Measurements from ENCODE around the gene MST1. TPM values are rescaled to one million over a fixed set of nuclear protein-coding genes. Genes with fewer than 3 reads are reported as not detected.

MST1 gene
- total RNA-seq, 5 donors from 2014 or later (not counting 1 experiment from before 2014, with no cell fraction given): 9.9 to 16.1 (median 12.6) TPM

DNA sequence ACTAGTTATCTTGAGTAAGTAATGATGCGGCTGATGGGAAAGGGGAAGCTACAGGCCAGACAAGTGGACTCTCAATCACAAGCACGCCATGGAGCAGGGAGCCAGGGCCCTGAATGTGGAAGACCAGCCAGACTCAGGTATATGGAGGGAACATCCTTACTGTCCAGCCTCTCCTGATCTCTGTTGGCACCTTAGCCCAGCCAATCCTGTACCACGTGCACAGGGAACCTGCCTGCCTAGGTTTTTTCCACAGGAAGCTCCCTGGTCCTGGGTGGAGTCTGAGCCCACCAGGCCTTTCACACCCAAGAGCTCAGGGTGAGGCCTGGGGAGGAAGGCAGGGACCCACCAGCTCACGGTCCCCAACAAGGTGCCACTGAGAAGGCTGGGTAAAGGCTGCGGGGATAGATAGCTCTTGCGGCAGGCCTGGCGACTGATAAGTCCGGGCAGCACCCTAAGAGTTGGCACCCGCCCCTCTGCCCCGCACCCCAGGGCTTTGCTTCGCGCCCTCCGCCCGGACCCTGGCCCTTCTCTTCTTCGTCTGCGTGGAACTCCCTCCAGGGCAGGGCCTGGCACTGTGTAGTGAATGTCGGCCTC is 16.1 kb downstream of the MST1 start:
- no peaks in the 10 kb centered on the region for H3K27me3 ChIP-seq (replicated peaks in 1 of 2; ENCODE audit: control insufficient read depth in 2 of 2, extremely low read depth in 1 of 2, insufficient read depth in 2 of 2, low read length in 1 of 2)
- ATAC-seq (replicated peaks in 1 of 4) (no peak), DNase-seq (peak in 2 of 35 experiments; percentile 6 to 12)
- Mint-ChIP-seq H3K4me3 (peak overlapping the region; percentile 87 to 93 (median 90)), H3K36me3 (peaks cover 21% of the 10 kb centered on the region), H3K4me1 (peaks cover 41 to 42% (median 41%) of the 10 kb centered on the region in 3 donors), H3K27ac (peak overlapping the region; percentile 93 to 97), H3K27me3 (no peaks in the 10 kb centered on the region), H3K9me3 (no peaks in the 10 kb centered on the region)
- H3K36me3 ChIP-seq (ENCODE audit: control insufficient read depth in 2 of 2, extremely low read depth in 1 of 2, insufficient read depth in 1 of 2, low read length in 1 of 2): peaks cover 7 to 27% of the 10 kb centered on the region in 2 donors
- POLR2A ChIA-PET: interaction anchor here in 1 of 2 donors (0.7 kb wide), 2 partner anchors 134 to 351 kb away, joined by 3 to 12 read pairs; no protein-coding TSS in a partner anchor
- CTCF ChIA-PET: interaction anchor here (0.6 to 3.3 kb wide), 6 partner anchors 22 to 257 kb away, joined by 3 to 66 read pairs (median 12); no protein-coding TSS in a partner anchor
- H3K4me1 ChIP-seq (ENCODE audit: control insufficient read depth in 1 of 2, extremely low read depth in 1 of 2, insufficient read depth in 2 of 2, low read length in 2 of 2): peaks cover 12 to 41% of the 10 kb centered on the region in 2 experiments
- H3K27ac ChIP-seq (ENCODE audit: low read length): peak overlapping the region; percentile 90
- 14% methylated on average over 17 of the region's 17 CpGs for WGBS (ENCODE audit: insufficient coverage)
- H3K9me3 ChIP-seq: no peaks in the 10 kb centered on the region
- H3K4me3 ChIP-seq (ENCODE audit: control insufficient read depth in 1 of 2, extremely low read depth in 1 of 2, low read length in 1 of 2): peak overlapping the region; percentile 63 to 80

DNA sequence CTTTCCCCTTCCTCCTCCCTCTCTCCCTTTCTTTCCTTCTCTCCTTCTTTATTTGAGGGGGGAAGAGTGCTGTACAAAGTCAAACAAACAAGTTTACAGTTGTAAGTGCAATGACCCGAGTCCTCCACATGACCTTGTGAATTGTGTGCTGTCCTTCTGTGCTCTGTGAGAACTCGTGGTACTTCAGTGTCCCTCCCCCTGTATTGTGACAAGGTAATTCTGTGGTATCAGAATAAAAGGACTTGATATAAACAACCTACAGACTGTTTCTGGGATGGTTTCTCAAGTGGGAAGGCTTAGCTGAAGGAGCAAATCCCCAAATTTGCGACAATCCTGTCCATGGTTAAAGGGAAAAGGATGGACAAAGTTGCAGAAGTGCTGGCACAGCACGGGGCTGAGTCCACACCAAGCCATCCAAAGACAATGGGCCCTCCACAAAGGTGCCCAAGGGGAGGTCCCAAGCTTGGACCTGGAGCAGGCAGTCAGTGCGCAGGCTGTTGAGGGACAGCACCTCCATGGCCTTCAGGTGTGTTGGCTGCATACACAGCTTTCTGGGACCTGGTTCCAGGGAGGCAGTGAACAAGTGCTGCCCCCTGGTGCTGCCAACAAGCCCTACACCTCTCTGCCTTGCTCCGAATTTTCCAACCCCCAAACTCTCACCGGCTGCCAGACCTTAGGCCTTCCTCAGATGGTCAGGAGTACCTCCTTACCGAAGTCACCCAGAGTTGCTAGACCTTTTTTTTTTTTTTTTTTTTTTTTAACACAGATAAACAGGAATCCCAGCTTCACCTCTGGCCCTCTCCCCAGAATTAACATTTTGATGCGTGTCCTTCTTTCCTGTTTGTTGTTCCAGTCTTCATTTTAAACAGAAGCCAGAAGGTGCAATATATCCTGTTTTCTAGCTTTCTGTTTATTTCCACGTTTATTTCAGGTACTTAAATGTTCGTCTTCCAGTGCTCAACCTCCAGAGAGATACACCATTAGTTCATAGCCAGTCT is 17.7 kb downstream of the MST1 start:
- no peak overlapping the region for H3K4me3 ChIP-seq (ENCODE audit: control insufficient read depth in 1 of 2, extremely low read depth in 1 of 2, low read length in 1 of 2)
- H3K4me1 Mint-ChIP-seq: peaks cover 32 to 35% (median 33%) of the 10 kb centered on the region in 3 donors
- peaks cover under 1 to 11% of the 10 kb centered on the region in 2 donors for H3K36me3 ChIP-seq (ENCODE audit: control insufficient read depth in 2 of 2, extremely low read depth in 1 of 2, insufficient read depth in 1 of 2, low read length in 1 of 2)
- ChIA-PET CTCF (interaction anchor here (0.6 to 3.3 kb wide), 11 partner anchors 11 to 1861 kb away, joined by 3 to 66 read pairs (median 7); no protein-coding TSS in a partner anchor), POLR2A (interaction anchor here (0.6 to 0.7 kb wide), 2 partner anchors 95 to 664 kb away, joined by 3 to 4 read pairs; partner anchors contain the start of gene WDR6 (in 1 of the 2))
- no peak for ATAC-seq (replicated peaks in 1 of 4)
- peak overlapping the region; percentile 86 to 87 for H3K27ac Mint-ChIP-seq
- no peaks in the 10 kb centered on the region for H3K27me3 Mint-ChIP-seq
- H3K36me3 Mint-ChIP-seq: peaks cover 11% of the 10 kb centered on the region
- DNase-seq: peak; percentile 29 to 84 (median 60)
- 45% methylated on average over 8 of the region's 11 CpGs for WGBS (ENCODE audit: insufficient coverage)
- H3K4me3 Mint-ChIP-seq: peak overlapping the region; percentile 52 to 77 (median 65)
- H3K27ac ChIP-seq (ENCODE audit: low read length): no peak overlapping the region
- H3K9me3 ChIP-seq: no peaks in the 10 kb centered on the region
- no peaks in the 10 kb centered on the region for H3K9me3 Mint-ChIP-seq
- peaks cover 0 to 6% of the 10 kb centered on the region in 2 experiments for H3K27me3 ChIP-seq (replicated peaks in 1 of 2; ENCODE audit: control insufficient read depth in 2 of 2, extremely low read depth in 1 of 2, insufficient read depth in 2 of 2, low read length in 1 of 2)
- H3K4me1 ChIP-seq (ENCODE audit: control insufficient read depth in 1 of 2, extremely low read depth in 1 of 2, insufficient read depth in 2 of 2, low read length in 2 of 2): peaks cover 12 to 30% of the 10 kb centered on the region in 2 experiments

GRCh38 chr3:49670940-49671290 is 18.4 kb downstream of the MST1 start:
- ATAC-seq (replicated peaks in 1 of 4) (no peak), DNase-seq (no peak)
- H3K4me3 ChIP-seq (ENCODE audit: control insufficient read depth in 1 of 2, extremely low read depth in 1 of 2, low read length in 1 of 2): no peak overlapping the region
- H3K27ac Mint-ChIP-seq: peak overlapping the region in 1 of 2 donors; percentile 28
- H3K9me3 Mint-ChIP-seq: no peaks in the 10 kb centered on the region
- CTCF ChIA-PET: interaction anchor here (1.1 to 3.3 kb wide), 4 partner anchors 22 to 133 kb away, joined by 6 to 66 read pairs (median 24); no protein-coding TSS in a partner anchor
- H3K4me1 ChIP-seq (ENCODE audit: control insufficient read depth in 1 of 2, extremely low read depth in 1 of 2, insufficient read depth in 2 of 2, low read length in 2 of 2): peaks cover 10 to 23% of the 10 kb centered on the region in 2 experiments
- peaks cover 5% of the 10 kb centered on the region for H3K36me3 Mint-ChIP-seq
- no peak overlapping the region for H3K4me3 Mint-ChIP-seq
- H3K27me3 Mint-ChIP-seq: no peaks in the 10 kb centered on the region
- peaks cover 0 to 7% of the 10 kb centered on the region in 2 experiments for H3K27me3 ChIP-seq (replicated peaks in 1 of 2; ENCODE audit: control insufficient read depth in 2 of 2, extremely low read depth in 1 of 2, insufficient read depth in 2 of 2, low read length in 1 of 2)
- H3K4me1 Mint-ChIP-seq: peaks cover 26 to 35% (median 28%) of the 10 kb centered on the region in 3 donors
- WGBS (ENCODE audit: insufficient coverage): 86% methylated on average over 1 of the region's 6 CpGs
- no peaks in the 10 kb centered on the region for H3K9me3 ChIP-seq
- H3K36me3 ChIP-seq (ENCODE audit: control insufficient read depth in 2 of 2, extremely low read depth in 1 of 2, insufficient read depth in 1 of 2, low read length in 1 of 2): peaks cover 0 to 4% of the 10 kb centered on the region in 2 donors
- POLR2A ChIA-PET: no interaction called here
- no peak overlapping the region for H3K27ac ChIP-seq (ENCODE audit: low read length)

GRCh38 chr3:49669352-49669751 is 19.9 kb downstream of the MST1 start:
- no peaks in the 10 kb centered on the region for H3K9me3 Mint-ChIP-seq
- no peaks in the 10 kb centered on the region for H3K9me3 ChIP-seq
- H3K4me3 ChIP-seq (ENCODE audit: control insufficient read depth in 1 of 2, extremely low read depth in 1 of 2, low read length in 1 of 2): no peak overlapping the region
- H3K36me3 Mint-ChIP-seq: no peaks in the 10 kb centered on the region
- peaks cover 0 to 20% of the 10 kb centered on the region in 2 experiments for H3K27me3 ChIP-seq (replicated peaks in 1 of 2; ENCODE audit: control insufficient read depth in 2 of 2, extremely low read depth in 1 of 2, insufficient read depth in 2 of 2, low read length in 1 of 2)
- H3K36me3 ChIP-seq (ENCODE audit: control insufficient read depth in 2 of 2, extremely low read depth in 1 of 2, insufficient read depth in 1 of 2, low read length in 1 of 2): no peaks in the 10 kb centered on the region
- ATAC-seq (replicated peaks in 1 of 4): no peak
- DNase-seq: no peak
- peaks cover 0 to 2% of the 10 kb centered on the region in 2 donors for H3K27me3 Mint-ChIP-seq
- H3K4me1 Mint-ChIP-seq: peaks cover 13 to 23% (median 15%) of the 10 kb centered on the region in 3 donors
- H3K4me1 ChIP-seq (ENCODE audit: control insufficient read depth in 1 of 2, extremely low read depth in 1 of 2, insufficient read depth in 2 of 2, low read length in 2 of 2): peaks cover 4 to 9% of the 10 kb centered on the region in 2 experiments
- no peak overlapping the region for H3K27ac Mint-ChIP-seq
- no peak overlapping the region for H3K4me3 Mint-ChIP-seq
- CTCF ChIA-PET: interaction anchor here in 1 of 2 donors (1.2 kb wide), 1 partner anchor 130 kb away, joined by 6 read pairs; no protein-coding TSS in a partner anchor
- POLR2A ChIA-PET: no interaction called here
- 78% methylated on average over 2 of the region's 3 CpGs for WGBS (ENCODE audit: insufficient coverage)
- H3K27ac ChIP-seq (ENCODE audit: low read length): no peak overlapping the region

GRCh38 chr3:49668861-49669260 is 20.4 kb downstream of the MST1 start:
- peak overlapping the region in 1 of 2 donors; percentile 24 for H3K27ac Mint-ChIP-seq

GRCh38 chr3:49668414-49668797 is 20.9 kb downstream of the MST1 start:
- ATAC-seq (replicated peaks in 1 of 4): no peak
- Mint-ChIP-seq H3K36me3 (no peaks in the 10 kb centered on the region), H3K27ac (peak overlapping the region in 1 of 2 donors; percentile 1), H3K4me3 (no peak overlapping the region), H3K4me1 (peaks cover 9 to 17% (median 11%) of the 10 kb centered on the region in 3 donors), H3K27me3 (peaks cover 0 to 2% of the 10 kb centered on the region in 2 donors), H3K9me3 (no peaks in the 10 kb centered on the region)
- Histone ChIP-seq H3K4me1 (ENCODE audit: control insufficient read depth in 1 of 2, extremely low read depth in 1 of 2, insufficient read depth in 2 of 2, low read length in 2 of 2) (peaks cover 4 to 5% of the 10 kb centered on the region in 2 experiments), H3K27me3 (replicated peaks in 1 of 2; ENCODE audit: control insufficient read depth in 2 of 2, extremely low read depth in 1 of 2, insufficient read depth in 2 of 2, low read length in 1 of 2) (peaks cover 0 to 23% of the 10 kb centered on the region in 2 experiments), H3K4me3 (ENCODE audit: control insufficient read depth in 1 of 2, extremely low read depth in 1 of 2, low read length in 1 of 2) (no peak overlapping the region), H3K9me3 (no peaks in the 10 kb centered on the region), H3K27ac (ENCODE audit: low read length) (no peak overlapping the region), H3K36me3 (ENCODE audit: control insufficient read depth in 2 of 2, extremely low read depth in 1 of 2, insufficient read depth in 1 of 2, low read length in 1 of 2) (no peaks in the 10 kb centered on the region)
- WGBS (ENCODE audit: insufficient coverage): 62% methylated on average over 5 of the region's 5 CpGs
- ChIA-PET CTCF (no interaction called here), POLR2A (no interaction called here)
- no peak for DNase-seq

More at GRCh38 chr3:49668861-49669260, 20.4 kb downstream of the MST1 start:
- no peak overlapping the region for H3K4me3 ChIP-seq (ENCODE audit: control insufficient read depth in 1 of 2, extremely low read depth in 1 of 2, low read length in 1 of 2)
- Mint-ChIP-seq H3K4me3 (no peak overlapping the region), H3K9me3 (no peaks in the 10 kb centered on the region), H3K4me1 (peaks cover 13 to 22% (median 15%) of the 10 kb centered on the region in 3 donors), H3K27me3 (peaks cover 0 to 2% of the 10 kb centered on the region in 2 donors), H3K36me3 (no peaks in the 10 kb centered on the region)
- peaks cover 0 to 22% of the 10 kb centered on the region in 2 experiments for H3K27me3 ChIP-seq (replicated peaks in 1 of 2; ENCODE audit: control insufficient read depth in 2 of 2, extremely low read depth in 1 of 2, insufficient read depth in 2 of 2, low read length in 1 of 2)
- ChIA-PET CTCF (interaction anchor here in 1 of 2 donors (1.2 kb wide), 1 partner anchor 129 kb away, joined by 6 read pairs; no protein-coding TSS in a partner anchor), POLR2A (no interaction called here)
- ATAC-seq (replicated peaks in 1 of 4): no peak
- peaks cover 4 to 9% of the 10 kb centered on the region in 2 experiments for H3K4me1 ChIP-seq (ENCODE audit: control insufficient read depth in 1 of 2, extremely low read depth in 1 of 2, insufficient read depth in 2 of 2, low read length in 2 of 2)
- whole genome bisulfite sequencing (ENCODE audit: insufficient coverage): 75% methylated on average over 4 of the region's 5 CpGs
- no peaks in the 10 kb centered on the region for H3K9me3 ChIP-seq
- no peak overlapping the region for H3K27ac ChIP-seq (ENCODE audit: low read length)
- H3K36me3 ChIP-seq (ENCODE audit: control insufficient read depth in 2 of 2, extremely low read depth in 1 of 2, insufficient read depth in 1 of 2, low read length in 1 of 2): no peaks in the 10 kb centered on the region
- no peak for DNase-seq

All from T-cell (primary cell).